GM12878 (cell line): ENCODE measurements around the gene LRRC39. TPM values are rescaled to one million over a fixed set of nuclear protein-coding genes. Genes with fewer than 3 reads are reported as not detected.
"Not testable (repeated sequence)": the region's sequence is repeated elsewhere in the genome, so short reads cannot be mapped to it uniquely, and the experiment has no call there.

Experiments
- ATAC-seq: fragments of 200-7000 bp; cut with Tn5 transposase; 3 replicates; pipeline ENCODE4 v1.9.1; 2020; ENCODE audit warnings: mild to moderate bottlenecking, moderate library complexity
- BruUV-seq: library from RNA; stranded (reverse); fragments of 400-500 nt; replicated peaks from 2 replicates; lab custom pipeline; 2021; lab: Mats Ljungman, UMichigan
- CTCF ChIA-PET: fragments of 300-600 bp; sonication (Branson Sonifier 250); formaldehyde crosslinking; extraction: SDS; loops from one replicate; lab custom pipeline; 2021; ENCODE audit warnings: inconsistent platforms; lab: Yijun Ruan, JAX
- POLR2A ChIA-PET: fragments of 350-600 bp; formaldehyde crosslinking; extraction: SDS; loops from one replicate; lab custom pipeline; 2021; ENCODE audit warnings: inconsistent platforms; lab: Charles Lee
- RAD21 ChIA-PET: fragments of 300-600 bp; sonication (Branson Sonifier 250); formaldehyde crosslinking; loops from one replicate; lab custom pipeline; 2023; ENCODE audit warnings: antibody characterized with exemption; ENCODE audit not compliant: unreplicated experiment; lab: Charles Lee
- SMC1A ChIA-PET: fragments of 300-600 bp; sonication (Branson Sonifier 250); formaldehyde crosslinking; loops from one replicate; lab custom pipeline; 2023; ENCODE audit not compliant: unreplicated experiment, uncharacterized antibody; lab: Charles Lee
- DNase-seq: peaks from one replicate; pipeline ENCODE4 v3.0.0-alpha.2; 2011; ENCODE audit warnings: low read depth, low spot score
- FAIRE-seq: peaks from 3 replicates; lab custom pipeline; 2011; peaks lifted over from hg19 to GRCh38; lab: Jason Lieb, UNC
- H2AFZ ChIP-seq: 2 replicates; pipeline ENCODE4 v1.6.0; 2011; ENCODE audit warnings: low read depth, low read length, control low read depth; ENCODE audit not compliant: control insufficient read depth
- H3K27ac ChIP-seq: 2 replicates; pipeline ENCODE4 v1.5.1; 2011; ENCODE audit warnings: control low read depth; ENCODE audit not compliant: control insufficient read depth, insufficient read depth
- H3K27me3 ChIP-seq, 2 experiments: replicated peaks in 1 of 2; 2 replicates each; pipeline versions ENCODE4 v1.6.0 to v1.6.1; 2011; ENCODE audit warnings: low read length in 1 of 2; ENCODE audit not compliant: control insufficient read depth in 2 of 2, insufficient read depth in 2 of 2
- H3K36me3 ChIP-seq, 2 experiments: 2 replicates each; pipeline ENCODE4 v1.5.1; 2011; ENCODE audit warnings: low read length in 1 of 2; ENCODE audit not compliant: control insufficient read depth in 2 of 2, insufficient read depth in 2 of 2
- H3K4me1 ChIP-seq: 2 replicates; pipeline ENCODE4 v1.6.1; 2011; ENCODE audit warnings: mild to moderate bottlenecking, low read length, moderate library complexity, mixed read lengths; ENCODE audit not compliant: control insufficient read depth, insufficient read depth
- H3K4me2 ChIP-seq: 2 replicates; pipeline ENCODE4 v1.6.0; 2011; ENCODE audit warnings: control low read depth; ENCODE audit not compliant: control insufficient read depth, insufficient read depth
- H3K4me3 ChIP-seq: fragments of 200-600 bp; sonication (generic); 2 replicates; pipeline ENCODE4 v1.5.1; 2016
- H3K79me2 ChIP-seq: 2 replicates; pipeline ENCODE4 v1.6.0; 2011; ENCODE audit warnings: low read length; ENCODE audit not compliant: control insufficient read depth, insufficient read depth
- H3K9ac ChIP-seq: 2 replicates; pipeline ENCODE4 v1.8.0; 2011; ENCODE audit warnings: low read length, control low read depth, mixed read lengths; ENCODE audit not compliant: control insufficient read depth, insufficient read depth
- H3K9me3 ChIP-seq: replicated peaks from 3 replicates; pipeline ENCODE4 v1.5.1; 2011; ENCODE audit warnings: mild to moderate bottlenecking, low read length; ENCODE audit not compliant: control insufficient read depth, insufficient read depth
- H4K20me1 ChIP-seq: 2 replicates; pipeline ENCODE4 v1.6.0; 2011; ENCODE audit not compliant: control insufficient read depth, insufficient read depth
- BCL3 ChIP-seq: IDR thresholded peaks from 2 replicates; pipeline ENCODE4 v1.6.1; 2011; ENCODE audit warnings: borderline replicate concordance, low read depth, mild to moderate bottlenecking, moderate library complexity, low read length; ENCODE audit not compliant: insufficient read depth, poor library complexity, severe bottlenecking
- SUZ12 ChIP-seq: fragments of 200-600 bp; sonication (generic); IDR thresholded peaks from one replicate; pipeline ENCODE4 v1.6.1; 2018; ENCODE audit warnings: antibody characterized with exemption, mild to moderate bottlenecking; ENCODE audit not compliant: unreplicated experiment
- WGBS: methylation state at CpG from one replicate; pipeline ENCODE4 v1.1.6; 2016; ENCODE audit warnings: low lambda C conversion rate; ENCODE audit not compliant: insufficient replicate concordance, insufficient coverage; ENCODE audit errors: missing lambda C conversion rate; 5-methylcytosine and 5-hydroxymethylcytosine counted together
- in situ Hi-C: fragments of 300-500 bp; cut with MboI; formaldehyde crosslinking; loops from 9 replicates; pipeline ENCODE4 v1.14.3; 2018; ENCODE audit warnings: mixed read lengths
- intact Hi-C: fragments of 100-400 bp; cut with micrococcal nuclease; formaldehyde crosslinking; loops from one replicate; pipeline ENCODE4 v1.14.2; 2022; ENCODE audit not compliant: unreplicated experiment
- polyA plus RNA-seq, 11 experiments: library from polyadenylated mRNA; depleted of rRNA in 4 of 11; unstranded in 6 of 11; stranded (reverse) in 5 of 11; fragments of >200 nt; fragmentation: Nextera tagmentation in 4 of 11; fragmentation: Illumina TruSeq in 1 of 11; extraction: Ambion mirVana in 4 of 11; extraction: Trizol in 1 of 11; gene quantifications; 1 replicate in 1 of 11; 2 replicates in 10 of 11; pipeline versions ENCODE4 v1.2.1 to v1.2.3, GENCODE V29; 2011 to 2016; ENCODE audit warnings: inconsistent platforms in 2 of 11, missing spikeins in 2 of 11, low read depth in 1 of 11
- total RNA-seq, 4 experiments: library from RNA; depleted of rRNA in 3 of 4; stranded (reverse); fragments of >200 nt in 3 of 4; fragmentation: Illumina TruSeq in 1 of 4; extraction: Trizol in 1 of 4; gene quantifications; 2 replicates each; pipeline versions ENCODE4 v1.2.1 to v1.2.3, GENCODE V29; 2013 to 2021

Gene LRRC39
- total and polyA plus RNA-seq, 10 of the 15 experiments (the other 5 are each of a cell fraction or from before 2014, with no cell fraction given): 0.23 to 1.1 (median 0.56) TPM

- no peak for TF ChIP-seq BCL3
- TF ChIP-seq SUZ12: no peak
Observed at GRCh38 chr1:100206301-100206700, 28.2 kb upstream of the LRRC39 start (continued).

- H3K9me3 ChIP-seq: not testable (repeated sequence)
Observed at GRCh38 chr1:100205593-100205992, 27.5 kb upstream of the LRRC39 start.

GRCh38 chr1:100205103-100205502 lies 27.0 kb upstream of the LRRC39 start:
- FAIRE-seq, SMC1A ChIA-PET, H3K27ac ChIP-seq, H3K9ac ChIP-seq, H3K4me2 ChIP-seq, H3K79me2 ChIP-seq, POLR2A ChIA-PET, ATAC-seq, H3K36me3 ChIP-seq, H3K9me3 ChIP-seq, RAD21 ChIA-PET, H3K27me3 ChIP-seq, in situ Hi-C loops, H3K4me1 ChIP-seq, H2AFZ ChIP-seq, BruUV-seq, CTCF ChIA-PET, DNase-seq, H4K20me1 ChIP-seq, intact Hi-C loops, H3K4me3 ChIP-seq: not testable (repeated sequence)
- WGBS: 96% methylated on average over 2 of the region's 2 CpGs

More at GRCh38 chr1:100205593-100205992, 27.5 kb upstream of the LRRC39 start:
- H3K4me2 ChIP-seq, POLR2A ChIA-PET, FAIRE-seq, H3K4me1 ChIP-seq, BruUV-seq, intact Hi-C loops, H3K27ac ChIP-seq, H3K79me2 ChIP-seq, DNase-seq, H3K27me3 ChIP-seq, RAD21 ChIA-PET, H2AFZ ChIP-seq, H4K20me1 ChIP-seq, ATAC-seq, SMC1A ChIA-PET, H3K4me3 ChIP-seq, H3K36me3 ChIP-seq, H3K9ac ChIP-seq, CTCF ChIA-PET, in situ Hi-C loops: not testable (repeated sequence)
- WGBS: 100% methylated on average over 2 of the region's 2 CpGs

- H3K27me3 ChIP-seq, BruUV-seq, H3K4me3 ChIP-seq, H3K9me3 ChIP-seq, H2AFZ ChIP-seq, H3K9ac ChIP-seq, CTCF ChIA-PET, SMC1A ChIA-PET, DNase-seq, RAD21 ChIA-PET, intact Hi-C loops, POLR2A ChIA-PET, H3K4me1 ChIP-seq, in situ Hi-C loops, H3K27ac ChIP-seq, H4K20me1 ChIP-seq, H3K4me2 ChIP-seq, ATAC-seq, FAIRE-seq, H3K79me2 ChIP-seq, H3K36me3 ChIP-seq: not testable (repeated sequence)
- WGBS: 97% methylated on average over 2 of the region's 2 CpGs
Observed at GRCh38 chr1:100202703-100203102, 24.6 kb upstream of the LRRC39 start.
